ENCODE measurements around the gene SUN5.

Gene SUN5

GRCh38 chr20:32993496-32994050 is 10.7 kb downstream of the SUN5 start:
- Mint-ChIP-seq H3K27ac (no peak overlapping the region), H3K4me3 (no peak overlapping the region), H3K36me3 (ENCODE audit: low read depth) (no peaks in the 10 kb centered on the region), H3K27me3 (no peaks in the 10 kb centered on the region), H3K4me1 (ENCODE audit: low read depth) (peaks cover 31% of the 10 kb centered on the region), H3K9me3 (peaks cover 7% of the 10 kb centered on the region)

- Mint-ChIP-seq H3K36me3 (ENCODE audit: low read depth) (no peaks in the 10 kb centered on the region), H3K27me3 (no peaks in the 10 kb centered on the region), H3K9me3 (peaks cover 7% of the 10 kb centered on the region), H3K4me3 (no peak overlapping the region), H3K27ac (no peak overlapping the region), H3K4me1 (ENCODE audit: low read depth) (peaks cover 31% of the 10 kb centered on the region)
Measured at GRCh38 chr20:32991792-32992641, 12.2 kb downstream of the SUN5 start.

- Mint-ChIP-seq H3K9me3 (peaks cover 7% of the 10 kb centered on the region), H3K27me3 (no peaks in the 10 kb centered on the region), H3K27ac (no peak overlapping the region), H3K4me3 (no peak overlapping the region), H3K4me1 (ENCODE audit: low read depth) (peaks cover 31% of the 10 kb centered on the region), H3K36me3 (ENCODE audit: low read depth) (no peaks in the 10 kb centered on the region)
Measured at GRCh38 chr20:32991383-32991782, 12.8 kb downstream of the SUN5 start.

GRCh38 chr20:32990426-32990825 is 13.8 kb downstream of the SUN5 start:
- H3K4me3 Mint-ChIP-seq, result no peak overlapping the region
- no peaks in the 10 kb centered on the region for H3K36me3 Mint-ChIP-seq (ENCODE audit: low read depth)
- H3K27me3 Mint-ChIP-seq, result no peaks in the 10 kb centered on the region
- H3K9me3 Mint-ChIP-seq, result peaks cover 7% of the 10 kb centered on the region
- peaks cover 31% of the 10 kb centered on the region for H3K4me1 Mint-ChIP-seq (ENCODE audit: low read depth)
- no peak overlapping the region for H3K27ac Mint-ChIP-seq

GRCh38 chr20:32989507-32990283 is 14.5 kb downstream of the SUN5 start:
- Mint-ChIP-seq H3K9me3 (peaks cover under 1% of the 10 kb centered on the region), H3K27me3 (no peaks in the 10 kb centered on the region), H3K4me1 (ENCODE audit: low read depth) (peaks cover 31% of the 10 kb centered on the region), H3K4me3 (no peak overlapping the region), H3K36me3 (ENCODE audit: low read depth) (no peaks in the 10 kb centered on the region), H3K27ac (no peak overlapping the region)

GRCh38 chr20:32988008-32988407 is 16.2 kb downstream of the SUN5 start:
- no peak overlapping the region for H3K4me3 Mint-ChIP-seq
- peaks cover 22% of the 10 kb centered on the region for H3K4me1 Mint-ChIP-seq (ENCODE audit: low read depth)
- no peaks in the 10 kb centered on the region for H3K9me3 Mint-ChIP-seq
- no peaks in the 10 kb centered on the region for H3K27me3 Mint-ChIP-seq
- H3K27ac Mint-ChIP-seq, result no peak overlapping the region
- no peaks in the 10 kb centered on the region for H3K36me3 Mint-ChIP-seq (ENCODE audit: low read depth)

- Mint-ChIP-seq H3K27me3 (no peaks in the 10 kb centered on the region), H3K9me3 (no peaks in the 10 kb centered on the region), H3K27ac (no peak overlapping the region), H3K4me3 (no peak overlapping the region), H3K36me3 (ENCODE audit: low read depth) (no peaks in the 10 kb centered on the region), H3K4me1 (ENCODE audit: low read depth) (peaks cover 18% of the 10 kb centered on the region)
Measured at GRCh38 chr20:32987044-32987825, 17.0 kb downstream of the SUN5 start.

GRCh38 chr20:32986331-32986966 is 17.8 kb downstream of the SUN5 start:
- Mint-ChIP-seq H3K4me1 (ENCODE audit: low read depth) (peaks cover 10% of the 10 kb centered on the region), H3K9me3 (no peaks in the 10 kb centered on the region), H3K27ac (peak overlapping the region; percentile 45), H3K4me3 (no peak overlapping the region), H3K36me3 (ENCODE audit: low read depth) (no peaks in the 10 kb centered on the region), H3K27me3 (no peaks in the 10 kb centered on the region)

GRCh38 chr20:32985596-32985995 is 18.6 kb downstream of the SUN5 start:
- peaks cover 4% of the 10 kb centered on the region for H3K4me1 Mint-ChIP-seq (ENCODE audit: low read depth)
- H3K4me3 Mint-ChIP-seq, result no peak overlapping the region
- H3K9me3 Mint-ChIP-seq, result no peaks in the 10 kb centered on the region
- H3K36me3 Mint-ChIP-seq (ENCODE audit: low read depth), result no peaks in the 10 kb centered on the region
- no peak overlapping the region for H3K27ac Mint-ChIP-seq
- no peaks in the 10 kb centered on the region for H3K27me3 Mint-ChIP-seq

GRCh38 chr20:32984631-32985354 is 19.4 kb downstream of the SUN5 start:
- Mint-ChIP-seq H3K27ac (no peak overlapping the region), H3K36me3 (ENCODE audit: low read depth) (no peaks in the 10 kb centered on the region), H3K4me3 (no peak overlapping the region), H3K9me3 (no peaks in the 10 kb centered on the region), H3K4me1 (ENCODE audit: low read depth) (peaks cover 4% of the 10 kb centered on the region), H3K27me3 (no peaks in the 10 kb centered on the region)

- no peak overlapping the region for H3K27ac Mint-ChIP-seq
- peaks cover 4% of the 10 kb centered on the region for H3K4me1 Mint-ChIP-seq (ENCODE audit: low read depth)
- H3K4me3 Mint-ChIP-seq, result no peak overlapping the region
- H3K27me3 Mint-ChIP-seq, result no peaks in the 10 kb centered on the region
- no peaks in the 10 kb centered on the region for H3K9me3 Mint-ChIP-seq
- no peaks in the 10 kb centered on the region for H3K36me3 Mint-ChIP-seq (ENCODE audit: low read depth)
Measured at GRCh38 chr20:32984196-32984595, 20.0 kb downstream of the SUN5 start.

GRCh38 chr20:32983459-32984112 is 20.6 kb downstream of the SUN5 start:
- H3K27ac Mint-ChIP-seq, result no peak overlapping the region

GRCh38 chr20:32982617-32983458 is 21.4 kb downstream of the SUN5 start:
- H3K9me3 Mint-ChIP-seq, result no peaks in the 10 kb centered on the region
- H3K4me1 Mint-ChIP-seq (ENCODE audit: low read depth), result peaks cover 4% of the 10 kb centered on the region
- H3K4me3 Mint-ChIP-seq, result no peak overlapping the region
- H3K36me3 Mint-ChIP-seq (ENCODE audit: low read depth), result no peaks in the 10 kb centered on the region
- no peaks in the 10 kb centered on the region for H3K27me3 Mint-ChIP-seq
- H3K27ac Mint-ChIP-seq, result no peak overlapping the region

More at GRCh38 chr20:32983459-32984112, 20.6 kb downstream of the SUN5 start:
- Mint-ChIP-seq H3K4me3 (no peak overlapping the region), H3K4me1 (ENCODE audit: low read depth) (peaks cover 4% of the 10 kb centered on the region), H3K27me3 (no peaks in the 10 kb centered on the region), H3K9me3 (no peaks in the 10 kb centered on the region), H3K36me3 (ENCODE audit: low read depth) (no peaks in the 10 kb centered on the region)
